ENCODE data around the gene LIPC.

LIPC gene

GRCh38 chr15:58407236-58407775, 24.5 kb upstream of the LIPC start:
- no peak for DNase-seq

- no peak for DNase-seq
Observed at GRCh38 chr15:58407778-58408177, 24.0 kb upstream of the LIPC start.

- no peak for DNase-seq
Observed at GRCh38 chr15:58409861-58410260, 21.9 kb upstream of the LIPC start.

- DNase-seq, result no peak
Observed at GRCh38 chr15:58410353-58410752, 21.4 kb upstream of the LIPC start.

GRCh38 chr15:58413253-58413652, 18.5 kb upstream of the LIPC start:
- DNase-seq, result no peak

- no peak for DNase-seq
Observed at GRCh38 chr15:58415636-58416035, 16.2 kb upstream of the LIPC start.

GRCh38 chr15:58416963-58417362, 14.8 kb upstream of the LIPC start:
- no peak for DNase-seq

- no peak for DNase-seq
Observed at GRCh38 chr15:58418135-58418534, 13.7 kb upstream of the LIPC start.

- no peak for DNase-seq
Observed at GRCh38 chr15:58419803-58420524, 11.8 kb upstream of the LIPC start.

GRCh38 chr15:58420579-58421043, 11.2 kb upstream of the LIPC start:
- DNase-seq, result no peak

GRCh38 chr15:58423205-58423604, 8.6 kb upstream of the LIPC start:
- no peak for DNase-seq

- DNase-seq, result peak in 1 of 2 experiments; percentile 15
Observed at GRCh38 chr15:58423831-58424608, 7.8 kb upstream of the LIPC start.

- no peak for DNase-seq
Observed at GRCh38 chr15:58424722-58425121, 7.1 kb upstream of the LIPC start.

GRCh38 chr15:58425185-58425584, 6.6 kb upstream of the LIPC start:
- DNase-seq, result no peak

GRCh38 chr15:58425834-58426233, 6.0 kb upstream of the LIPC start:
- DNase-seq, result no peak

- DNase-seq, result no peak
Observed at GRCh38 chr15:58426501-58426900, 5.3 kb upstream of the LIPC start.

- DNase-seq, result no peak
Observed at GRCh38 chr15:58427987-58428386, 3.8 kb upstream of the LIPC start.

- DNase-seq, result no peak
Observed at GRCh38 chr15:58430224-58430787, 1.5 kb upstream of the LIPC start.

GRCh38 chr15:58432401-58432800, 610 bp downstream of the LIPC start:
- no peak for DNase-seq

GRCh38 chr15:58433597-58434333, 2.0 kb downstream of the LIPC start:
- peak; percentile 59 to 82 for DNase-seq

- no peak for DNase-seq
Observed at GRCh38 chr15:58434334-58434875, 2.6 kb downstream of the LIPC start.

GRCh38 chr15:58436552-58436951, 4.8 kb downstream of the LIPC start:
- no peak for DNase-seq
